WTC11 (cell line): ENCODE results near the gene FOXC2.
"Not testable (repeated sequence)": the region's sequence is repeated elsewhere in the genome, so short reads cannot be mapped to it uniquely, and the experiment has no call there.

ENCODE experiments used
- ATF2 ChIP-seq: sonication (generic); formaldehyde crosslinking; IDR thresholded peaks from 2 replicates; pipeline ENCODE4 v1.8.1; 2022; ENCODE audit warnings: low read depth, missing genetic modification reagents, borderline replicate concordance
- CREB1 ChIP-seq: sonication (generic); formaldehyde crosslinking; IDR thresholded peaks from 2 replicates; pipeline ENCODE4 v1.8.0; 2023; ENCODE audit warnings: mild to moderate bottlenecking, missing genetic modification reagents
- JUN ChIP-seq: sonication (generic); formaldehyde crosslinking; IDR thresholded peaks from 2 replicates; pipeline ENCODE4 v1.8.0; 2023; ENCODE audit warnings: mild to moderate bottlenecking, missing genetic modification reagents
- NR3C1 ChIP-seq: sonication (generic); formaldehyde crosslinking; conservative IDR thresholded peaks from 2 replicates; pipeline ENCODE4 v1.8.1; 2023; ENCODE audit warnings: low read depth, mild to moderate bottlenecking, missing genetic modification reagents
- TP53 ChIP-seq: sonication (generic); formaldehyde crosslinking; IDR thresholded peaks from 2 replicates; pipeline ENCODE4 v1.8.1; 2023; ENCODE audit warnings: mild to moderate bottlenecking, missing genetic modification reagents
- TF ChIP-seq, protein P1 (sequence below): fragments of 200-600 bp; IDR thresholded peaks from 2 replicates; pipeline ENCODE4 v1.8.0; 2022; ENCODE audit warnings: antibody characterized with exemption
- TF ChIP-seq, protein P2 (sequence below): sonication (generic); formaldehyde crosslinking; IDR thresholded peaks from 2 replicates; pipeline ENCODE4 v1.8.0; 2022; ENCODE audit warnings: mild to moderate bottlenecking, missing genetic modification reagents
- TF ChIP-seq, protein P3 (sequence below): sonication (generic); formaldehyde crosslinking; IDR thresholded peaks from 2 replicates; pipeline ENCODE4 v1.8.1; 2022; ENCODE audit warnings: missing genetic modification reagents, borderline replicate concordance

- TF ChIP-seq CREB1 (CRISPR knock-in tag); JUN; NR3C1 (CRISPR knock-in tag); TP53 (CRISPR knock-in tag); ATF2: not testable (repeated sequence)
- TF ChIP-seq, protein P1, sequence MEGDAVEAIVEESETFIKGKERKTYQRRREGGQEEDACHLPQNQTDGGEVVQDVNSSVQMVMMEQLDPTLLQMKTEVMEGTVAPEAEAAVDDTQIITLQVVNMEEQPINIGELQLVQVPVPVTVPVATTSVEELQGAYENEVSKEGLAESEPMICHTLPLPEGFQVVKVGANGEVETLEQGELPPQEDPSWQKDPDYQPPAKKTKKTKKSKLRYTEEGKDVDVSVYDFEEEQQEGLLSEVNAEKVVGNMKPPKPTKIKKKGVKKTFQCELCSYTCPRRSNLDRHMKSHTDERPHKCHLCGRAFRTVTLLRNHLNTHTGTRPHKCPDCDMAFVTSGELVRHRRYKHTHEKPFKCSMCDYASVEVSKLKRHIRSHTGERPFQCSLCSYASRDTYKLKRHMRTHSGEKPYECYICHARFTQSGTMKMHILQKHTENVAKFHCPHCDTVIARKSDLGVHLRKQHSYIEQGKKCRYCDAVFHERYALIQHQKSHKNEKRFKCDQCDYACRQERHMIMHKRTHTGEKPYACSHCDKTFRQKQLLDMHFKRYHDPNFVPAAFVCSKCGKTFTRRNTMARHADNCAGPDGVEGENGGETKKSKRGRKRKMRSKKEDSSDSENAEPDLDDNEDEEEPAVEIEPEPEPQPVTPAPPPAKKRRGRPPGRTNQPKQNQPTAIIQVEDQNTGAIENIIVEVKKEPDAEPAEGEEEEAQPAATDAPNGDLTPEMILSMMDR, result not testable (repeated sequence)
- TF ChIP-seq, protein P2, sequence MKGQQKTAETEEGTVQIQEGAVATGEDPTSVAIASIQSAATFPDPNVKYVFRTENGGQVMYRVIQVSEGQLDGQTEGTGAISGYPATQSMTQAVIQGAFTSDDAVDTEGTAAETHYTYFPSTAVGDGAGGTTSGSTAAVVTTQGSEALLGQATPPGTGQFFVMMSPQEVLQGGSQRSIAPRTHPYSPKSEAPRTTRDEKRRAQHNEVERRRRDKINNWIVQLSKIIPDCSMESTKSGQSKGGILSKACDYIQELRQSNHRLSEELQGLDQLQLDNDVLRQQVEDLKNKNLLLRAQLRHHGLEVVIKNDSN (CRISPR knock-in tag), result not testable (repeated sequence)
- TF ChIP-seq, protein P3, sequence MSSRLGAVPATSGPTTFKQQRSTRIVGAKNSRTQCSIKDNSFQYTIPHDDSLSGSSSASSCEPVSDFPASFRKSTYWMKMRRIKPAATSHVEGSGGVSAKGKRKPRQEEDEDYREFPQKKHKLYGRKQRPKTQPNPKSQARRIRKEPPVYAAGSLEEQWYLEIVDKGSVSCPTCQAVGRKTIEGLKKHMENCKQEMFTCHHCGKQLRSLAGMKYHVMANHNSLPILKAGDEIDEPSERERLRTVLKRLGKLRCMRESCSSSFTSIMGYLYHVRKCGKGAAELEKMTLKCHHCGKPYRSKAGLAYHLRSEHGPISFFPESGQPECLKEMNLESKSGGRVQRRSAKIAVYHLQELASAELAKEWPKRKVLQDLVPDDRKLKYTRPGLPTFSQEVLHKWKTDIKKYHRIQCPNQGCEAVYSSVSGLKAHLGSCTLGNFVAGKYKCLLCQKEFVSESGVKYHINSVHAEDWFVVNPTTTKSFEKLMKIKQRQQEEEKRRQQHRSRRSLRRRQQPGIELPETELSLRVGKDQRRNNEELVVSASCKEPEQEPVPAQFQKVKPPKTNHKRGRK (CRISPR knock-in tag), result not testable (repeated sequence)
Measured at GRCh38 chr16:86587955-86588354, 21.3 kb downstream of the FOXC2 start.
